ENCODE measurements around the gene CPZ.
"Not testable (repeated sequence)": the region's sequence is repeated elsewhere in the genome, so short reads cannot be mapped to it uniquely, and the experiment has no call there.

CPZ gene

DNA sequence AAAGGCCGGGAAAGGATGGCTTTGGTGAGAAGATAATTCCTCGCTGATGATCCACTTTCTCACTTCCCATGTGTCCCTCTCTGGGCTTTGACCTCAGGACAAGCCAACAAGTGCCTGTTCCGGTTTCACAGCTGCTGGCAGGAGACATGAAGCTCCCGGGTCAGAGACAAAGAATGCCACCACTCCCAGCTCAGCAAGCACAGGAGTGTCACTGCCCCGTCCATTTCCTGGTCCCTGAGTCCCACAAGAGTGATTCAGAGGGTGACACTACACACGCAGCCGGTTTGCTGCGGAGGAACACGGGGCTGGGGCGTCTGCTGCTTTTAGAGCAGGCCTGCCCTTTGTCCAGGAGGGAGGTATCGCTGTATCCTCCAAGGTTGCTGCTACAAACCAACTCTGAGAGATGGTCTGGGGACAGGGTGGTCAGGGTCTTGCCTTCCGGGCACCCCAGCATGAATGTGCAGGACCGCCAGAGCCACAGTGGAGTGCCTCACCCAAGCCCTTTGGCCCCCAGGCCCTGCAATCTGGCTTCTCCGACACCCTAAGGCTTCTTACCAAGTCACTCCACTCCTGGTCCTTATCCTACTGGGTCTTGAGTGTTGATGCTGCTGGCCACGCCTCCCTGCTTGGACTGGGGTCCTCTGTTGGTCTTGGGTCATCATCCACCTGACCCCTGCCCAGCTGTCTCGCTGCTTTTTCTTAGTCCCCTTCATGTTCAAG, 49.5 kb downstream of the CPZ start:
- DNase-seq, result no peak

DNA sequence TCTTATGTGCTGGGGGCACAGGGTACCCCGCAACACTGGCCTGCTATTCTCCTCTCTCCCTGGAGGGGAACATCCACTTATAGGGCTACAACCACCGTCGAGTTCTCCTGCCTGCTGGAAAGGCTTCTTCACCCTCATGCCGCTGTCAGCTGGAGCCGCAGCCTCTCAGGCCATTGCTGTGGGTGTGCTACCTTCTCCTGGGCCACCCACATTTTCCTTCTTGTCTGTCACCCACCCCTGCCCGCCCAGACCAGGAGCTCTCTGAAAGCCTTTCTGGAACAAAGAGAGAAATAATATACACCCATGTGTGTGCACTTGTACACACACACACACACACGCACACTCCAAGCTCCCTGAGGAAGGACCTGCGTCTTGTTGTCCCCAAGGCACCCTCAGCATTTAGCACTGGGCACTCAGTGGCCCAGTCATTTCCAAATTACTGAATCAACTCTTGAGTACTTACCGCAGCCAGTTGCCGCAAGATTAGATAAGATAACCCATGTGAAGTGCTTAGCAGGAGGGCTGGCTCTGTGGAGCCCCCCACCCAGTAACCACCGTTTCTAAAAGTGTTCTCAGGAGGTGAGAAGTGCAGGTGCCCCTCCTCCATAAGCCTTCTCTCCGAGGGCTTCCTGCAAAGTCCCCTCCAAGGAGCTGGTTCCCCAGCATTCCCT, 50.2 kb downstream of the CPZ start:
- DNase-seq, result no peak

DNA sequence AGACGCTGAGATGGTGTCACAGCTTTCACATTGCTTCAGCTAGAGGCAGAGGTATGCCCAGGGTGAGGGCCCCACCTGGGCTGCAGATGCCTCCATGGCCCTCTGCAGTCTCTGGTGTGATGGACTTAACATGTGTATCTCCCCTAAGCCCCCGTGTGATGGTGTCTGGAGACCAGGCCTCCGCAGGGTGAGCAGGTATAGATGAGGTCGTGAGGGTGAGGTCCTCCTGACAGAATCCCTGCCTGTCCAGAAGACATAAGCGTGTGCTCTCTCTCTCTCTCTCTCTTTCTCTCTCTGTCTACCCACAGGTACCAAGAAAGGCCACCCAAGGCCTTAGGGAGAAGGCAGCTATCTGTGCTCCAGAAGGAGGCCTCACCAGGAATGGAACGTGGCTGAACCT, 50.9 kb downstream of the CPZ start:
- no peak for DNase-seq

DNA sequence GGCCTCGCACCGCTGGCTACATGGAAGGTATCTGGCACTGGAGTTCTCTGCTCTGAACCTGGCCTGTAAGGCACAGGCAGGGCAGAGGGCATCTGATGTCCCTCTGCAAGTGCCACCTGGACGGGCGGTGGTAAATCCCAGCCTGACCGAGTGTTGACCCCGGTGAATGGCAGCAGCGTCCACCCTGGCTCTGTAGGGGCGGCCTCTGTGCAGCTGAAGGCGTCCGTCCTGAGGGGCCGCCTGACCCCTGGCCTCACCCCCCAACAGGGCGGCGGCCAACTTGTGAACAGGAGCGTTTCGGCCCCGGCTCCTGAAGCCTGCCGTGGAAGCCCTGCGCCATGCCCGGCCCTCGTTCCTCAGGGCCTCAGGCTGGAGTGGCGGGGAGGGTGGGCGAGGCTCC, 51.4 kb downstream of the CPZ start:
- DNase-seq, result no peak

DNA sequence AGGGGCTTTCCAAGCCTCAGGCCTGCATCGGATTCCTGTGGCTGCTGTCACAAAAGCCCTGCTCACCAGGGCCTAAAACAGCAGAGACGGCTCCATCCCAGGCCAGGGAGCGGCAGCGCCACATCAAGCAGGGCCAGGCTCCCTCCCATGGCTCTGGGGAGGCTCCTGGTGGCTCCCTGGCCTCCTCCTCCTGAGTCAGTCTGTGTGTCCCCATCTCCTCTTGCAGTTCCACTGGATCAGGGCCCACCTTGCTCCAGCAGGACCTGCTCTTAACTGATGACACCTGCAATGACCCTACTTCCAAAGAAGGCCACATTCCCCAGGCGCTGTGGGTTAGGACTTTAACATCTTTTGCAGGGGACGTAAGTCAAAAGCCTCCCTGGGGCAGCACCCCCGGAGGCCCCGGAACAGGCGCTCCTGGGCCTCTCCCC, 51.9 kb downstream of the CPZ start:
- no peak for DNase-seq

DNA sequence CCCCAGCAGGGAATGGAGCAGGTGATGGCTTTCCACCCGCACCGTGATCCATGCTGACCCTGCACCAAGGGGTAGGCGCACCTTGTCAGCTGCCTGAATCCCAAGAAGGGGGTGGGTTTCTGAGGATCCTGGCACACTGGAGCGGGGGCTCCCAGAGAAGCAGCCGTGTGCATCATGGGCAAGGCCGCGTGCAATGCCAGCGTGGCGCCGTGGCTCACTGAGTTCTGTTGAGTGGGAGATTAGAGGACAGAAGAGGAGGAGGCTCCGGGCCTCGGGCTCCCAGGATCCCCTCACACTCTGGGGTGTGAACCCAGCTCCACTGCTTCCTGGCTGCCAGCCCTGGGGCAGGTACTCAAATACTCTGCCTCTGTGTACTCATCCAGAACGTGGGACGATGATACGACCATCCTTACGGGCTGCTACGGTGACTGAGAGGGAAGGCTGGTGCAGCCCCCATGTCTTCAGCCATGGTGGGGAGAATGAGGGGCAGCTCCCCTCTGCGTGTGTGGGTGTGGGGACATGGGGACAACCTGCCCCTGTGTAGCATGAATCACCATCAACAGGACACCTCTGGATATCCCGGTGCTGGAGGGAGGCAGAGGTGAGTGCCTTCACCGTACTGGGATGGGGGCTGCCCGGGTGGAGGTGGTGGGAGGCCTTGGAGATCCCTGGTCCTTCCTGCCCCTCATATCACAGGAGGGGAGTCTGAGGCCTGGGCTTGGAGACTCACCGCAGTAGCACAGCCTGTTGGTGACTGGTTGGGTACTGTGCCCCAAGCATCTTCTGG, 52.6 kb downstream of the CPZ start:
- no peak for DNase-seq

DNA sequence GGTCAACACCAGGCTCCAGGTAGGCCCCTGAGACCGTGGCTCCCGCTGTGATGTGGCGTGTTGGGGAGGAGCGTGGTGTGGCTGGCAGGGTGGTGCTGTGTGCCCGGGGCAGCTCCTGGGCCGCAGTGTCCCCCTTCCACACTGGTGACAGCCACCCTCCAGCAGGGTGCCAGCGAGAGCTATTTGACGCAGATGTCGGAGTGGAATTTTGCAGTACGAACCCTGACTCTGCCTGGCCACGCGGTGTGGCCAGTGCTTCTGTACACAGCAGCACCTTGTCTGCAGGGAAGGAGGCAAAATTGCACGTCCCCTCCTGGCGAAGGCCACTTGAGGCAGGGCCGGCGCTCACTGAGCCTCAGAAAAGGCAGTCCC, 53.2 kb downstream of the CPZ start:
- DNase-seq, result no peak

DNA sequence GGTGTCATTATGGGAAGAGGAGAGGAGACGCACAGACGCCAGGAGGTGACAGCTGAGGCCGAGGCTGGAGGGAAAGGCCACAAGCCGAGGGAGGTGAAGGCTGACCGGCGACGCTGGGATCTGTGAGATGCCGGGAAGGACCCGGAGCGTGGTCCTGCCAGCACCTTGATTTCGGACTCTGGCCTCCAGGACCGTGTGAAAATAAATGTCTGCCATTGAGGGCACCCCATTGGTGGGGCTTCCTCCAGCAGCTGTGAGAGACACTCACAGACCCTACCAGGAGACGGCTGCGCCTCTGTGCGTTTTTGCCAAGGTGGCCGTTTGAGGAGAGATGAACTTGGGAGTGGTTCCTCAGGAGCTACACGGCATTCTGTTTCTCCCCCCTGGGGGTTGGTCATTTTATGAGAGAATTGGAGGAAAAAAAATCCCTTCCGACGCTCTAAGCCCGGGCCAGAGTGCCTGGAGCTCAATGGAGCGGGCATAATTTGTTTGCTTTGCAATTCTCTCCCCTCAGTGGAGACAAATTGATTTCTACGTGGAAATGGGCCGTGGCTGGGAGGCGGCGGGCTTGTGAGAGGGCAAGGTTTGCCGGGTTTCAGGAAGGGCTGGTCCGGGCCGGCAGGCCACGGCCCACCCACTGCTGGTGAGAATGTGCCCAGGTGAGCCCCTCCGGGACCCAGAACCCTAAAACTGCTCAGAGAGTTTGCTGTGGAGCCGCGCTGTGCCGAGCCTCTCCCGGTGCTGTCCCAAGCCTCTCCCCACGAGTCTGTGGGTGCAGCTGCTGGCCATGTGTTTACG, 53.9 kb downstream of the CPZ start:
- DNase-seq, result no peak

DNA sequence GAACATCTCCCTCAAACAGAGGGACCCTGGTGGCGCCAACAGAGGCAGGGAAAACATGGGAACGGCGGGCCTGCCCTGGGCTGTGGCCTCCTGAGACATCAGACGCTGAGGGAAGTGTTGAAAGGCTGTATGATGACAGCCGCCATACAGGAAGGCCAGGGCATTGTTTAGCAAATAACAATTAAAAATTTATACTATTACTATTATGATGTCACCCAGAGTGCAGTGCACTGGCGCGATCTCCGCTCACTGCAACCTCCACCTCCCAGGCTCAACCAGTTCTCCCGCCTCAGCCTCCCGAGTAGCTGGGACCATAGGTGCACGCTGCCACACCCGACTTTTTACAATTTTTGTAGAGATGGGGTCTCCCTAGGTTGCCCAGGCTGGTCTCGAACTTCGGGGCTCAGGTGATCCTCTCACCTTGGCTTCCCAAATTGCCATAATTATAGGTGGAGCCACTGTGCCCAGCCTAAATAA, 54.6 kb downstream of the CPZ start:
- DNase-seq, result no peak

DNA sequence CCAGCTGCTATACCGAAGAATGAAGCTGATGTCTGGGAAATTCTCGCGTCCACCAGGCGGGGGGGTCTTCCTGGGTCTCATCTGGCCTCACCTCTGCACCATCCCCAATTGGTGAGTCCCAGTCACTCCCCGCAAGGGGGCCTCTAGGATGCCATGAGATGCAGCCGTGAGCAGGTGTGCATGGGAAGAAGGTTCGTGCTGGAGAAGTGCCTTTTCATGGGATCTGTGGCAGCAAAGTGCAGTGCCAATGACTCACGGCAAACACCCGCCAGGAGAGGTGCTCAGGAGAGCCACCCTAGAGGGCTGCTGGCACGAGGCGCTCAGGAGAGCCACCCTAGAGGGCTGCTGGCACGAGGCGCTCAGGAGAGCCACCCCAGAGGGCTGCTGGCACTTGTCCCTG, 55.1 kb downstream of the CPZ start:
- DNase-seq, result no peak

DNA sequence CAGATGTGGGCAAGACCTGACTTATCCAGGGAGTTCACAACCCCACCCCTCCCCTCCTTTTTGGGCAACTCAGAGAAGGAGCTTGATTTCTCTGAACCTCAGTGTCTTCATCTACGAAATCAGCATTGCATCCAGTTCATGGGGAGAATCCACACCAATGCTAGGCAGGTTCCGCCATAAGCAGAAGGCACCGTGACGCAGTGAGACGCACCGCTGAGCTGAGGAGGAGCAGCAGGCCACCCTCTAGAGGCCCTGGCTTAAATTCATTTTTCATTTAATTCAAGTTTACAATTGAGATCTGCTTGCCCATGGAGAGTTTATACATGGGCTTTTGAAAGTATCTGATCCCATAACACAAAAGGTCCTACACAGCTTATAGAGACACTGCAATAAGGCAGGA, 55.7 kb downstream of the CPZ start:
- no peak for DNase-seq

DNA sequence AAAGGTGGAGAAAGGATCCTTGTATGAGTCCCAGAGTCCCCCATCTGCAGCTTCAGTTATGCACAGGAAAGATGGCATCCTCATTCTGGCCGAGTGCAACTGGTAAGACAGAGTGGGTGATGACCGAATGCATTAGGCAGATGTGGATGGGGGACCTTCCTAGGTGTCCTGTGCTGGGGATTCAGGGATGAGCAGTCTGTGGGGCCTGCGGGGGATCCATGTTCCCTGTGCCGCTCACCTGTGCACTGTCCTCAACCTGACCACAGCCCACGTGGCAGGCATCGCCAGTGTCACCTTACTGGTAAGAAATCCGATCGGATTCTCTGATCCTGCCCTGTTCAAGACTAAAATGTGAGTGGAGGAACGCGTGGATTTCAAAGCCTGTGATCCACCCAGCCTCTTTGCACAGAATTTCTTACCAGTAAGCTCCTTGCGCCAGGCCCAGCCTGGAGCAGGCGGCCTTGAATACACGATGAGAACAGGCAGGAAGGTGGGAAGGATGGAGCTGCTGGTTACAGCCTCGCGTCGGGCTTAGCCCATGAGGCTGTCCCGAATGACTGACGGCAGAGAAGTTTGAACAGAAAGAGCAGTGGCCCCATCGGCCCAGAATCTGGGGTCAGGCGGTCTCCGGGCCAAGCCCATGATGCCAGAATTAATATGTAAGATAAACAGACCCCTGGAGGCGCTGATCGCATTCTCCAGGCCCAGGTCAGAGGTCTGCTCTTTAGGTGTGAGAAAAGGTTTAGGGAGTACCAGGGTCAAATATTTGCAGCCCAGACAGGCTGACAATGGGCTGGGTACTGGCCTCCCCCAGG, 56.5 kb downstream of the CPZ start:
- no peak for DNase-seq

DNA sequence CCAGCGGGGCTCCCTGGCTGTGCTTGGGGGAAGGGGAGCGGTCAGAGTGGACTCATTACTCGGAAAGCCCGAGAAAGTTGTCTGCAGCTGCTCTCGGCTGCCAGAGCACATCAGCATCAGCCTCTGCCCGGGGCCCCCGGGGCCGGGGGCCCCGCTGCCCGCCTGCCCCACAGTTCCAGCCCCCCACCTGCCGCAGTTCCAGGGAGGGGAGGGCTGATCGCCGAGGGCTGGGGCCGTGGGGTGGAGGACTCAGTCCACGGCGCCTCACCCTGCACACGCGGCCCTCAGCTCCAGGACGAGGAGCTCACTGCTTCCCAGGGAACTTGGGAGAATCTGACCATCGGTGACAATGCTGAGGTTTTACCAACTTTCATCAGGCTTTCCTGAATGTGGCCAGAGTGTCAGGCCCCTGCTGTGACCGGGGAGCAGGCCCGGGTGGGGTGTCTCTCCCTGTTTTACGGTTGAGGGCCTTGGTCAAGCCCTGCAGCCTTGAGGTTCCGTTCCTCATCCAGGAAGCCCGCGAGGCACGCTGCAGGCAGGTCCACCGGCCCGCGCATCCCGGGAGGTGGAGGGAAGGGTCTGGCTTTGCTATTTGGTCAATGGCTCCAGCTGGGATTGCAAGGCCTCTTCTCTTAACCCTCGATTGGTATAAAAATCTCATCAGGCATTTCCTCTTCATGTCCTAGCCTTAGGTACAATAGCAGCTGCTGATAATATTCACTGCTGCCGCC, 57.2 kb downstream of the CPZ start:
- DNase-seq, result no peak

DNA sequence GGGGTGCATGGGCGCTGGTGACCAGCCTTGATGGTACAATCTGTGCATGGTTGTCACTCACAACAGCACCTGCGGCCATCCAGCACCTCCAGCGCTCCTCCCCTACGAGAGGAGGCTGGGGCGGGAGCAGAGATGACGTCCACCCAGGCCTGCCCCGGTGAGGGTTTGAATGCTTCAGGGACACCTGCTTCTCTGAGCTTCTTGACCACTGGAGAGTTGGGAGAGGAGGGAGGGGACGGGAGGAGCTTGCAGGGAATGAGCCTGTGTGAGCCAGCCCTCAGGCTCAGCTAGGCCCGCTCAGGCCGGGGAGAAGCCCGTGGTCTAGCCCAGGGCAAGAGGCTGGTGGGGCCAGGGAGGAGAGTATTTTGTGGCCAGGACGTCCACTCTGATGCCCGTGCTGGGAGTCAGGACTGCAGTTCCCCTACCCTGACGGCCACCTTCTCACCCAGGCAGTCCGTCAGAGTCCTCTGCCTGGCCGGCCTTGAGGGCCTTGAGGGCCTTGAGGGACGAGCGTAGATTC, 59.2 kb downstream of the CPZ start:
- DNase-seq, result no peak

DNA sequence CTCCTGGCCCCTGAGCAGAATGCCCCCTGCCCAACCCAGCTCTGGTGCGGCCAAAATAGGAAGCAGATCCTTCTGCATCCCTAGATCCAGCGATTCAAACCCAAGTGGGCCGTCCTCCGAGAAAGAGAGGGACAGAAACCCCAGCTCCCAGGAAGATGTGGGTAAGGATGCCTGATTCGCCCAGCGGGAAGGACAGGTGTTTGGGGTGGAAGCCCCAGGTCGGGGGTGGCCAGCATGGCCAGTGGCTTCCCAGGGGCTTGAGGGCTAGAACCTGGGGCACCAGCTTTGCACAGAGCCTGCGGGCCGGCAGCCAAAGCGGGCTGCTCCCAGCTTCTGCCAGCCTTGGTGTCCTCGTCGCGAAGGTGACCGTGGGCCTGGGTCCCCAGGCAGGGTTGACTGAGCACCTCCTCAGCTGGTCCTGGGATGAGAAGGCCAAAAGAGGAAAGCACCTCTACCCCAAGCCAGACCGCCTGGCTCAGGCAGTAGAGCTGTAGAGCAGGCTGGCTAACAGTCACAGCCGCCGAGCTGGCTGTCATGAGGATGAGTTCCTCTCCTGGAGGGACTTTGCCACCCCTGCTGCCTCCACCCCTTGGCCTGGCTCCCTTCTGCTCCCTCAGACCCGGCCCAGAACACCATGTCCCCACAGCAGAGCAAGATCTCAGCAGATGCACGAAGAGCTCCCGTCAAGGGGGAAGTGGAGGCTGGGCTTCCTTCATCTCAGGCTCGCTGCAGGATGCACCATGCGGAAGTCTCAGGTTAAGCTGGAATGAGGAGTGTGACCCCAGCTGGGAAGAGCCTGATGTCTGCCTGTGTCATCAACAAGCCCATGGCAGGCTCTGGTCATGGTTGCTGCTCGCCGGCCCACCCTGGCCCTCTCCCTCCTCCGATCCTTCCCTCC, 59.9 kb downstream of the CPZ start:
- no peak for DNase-seq

DNA sequence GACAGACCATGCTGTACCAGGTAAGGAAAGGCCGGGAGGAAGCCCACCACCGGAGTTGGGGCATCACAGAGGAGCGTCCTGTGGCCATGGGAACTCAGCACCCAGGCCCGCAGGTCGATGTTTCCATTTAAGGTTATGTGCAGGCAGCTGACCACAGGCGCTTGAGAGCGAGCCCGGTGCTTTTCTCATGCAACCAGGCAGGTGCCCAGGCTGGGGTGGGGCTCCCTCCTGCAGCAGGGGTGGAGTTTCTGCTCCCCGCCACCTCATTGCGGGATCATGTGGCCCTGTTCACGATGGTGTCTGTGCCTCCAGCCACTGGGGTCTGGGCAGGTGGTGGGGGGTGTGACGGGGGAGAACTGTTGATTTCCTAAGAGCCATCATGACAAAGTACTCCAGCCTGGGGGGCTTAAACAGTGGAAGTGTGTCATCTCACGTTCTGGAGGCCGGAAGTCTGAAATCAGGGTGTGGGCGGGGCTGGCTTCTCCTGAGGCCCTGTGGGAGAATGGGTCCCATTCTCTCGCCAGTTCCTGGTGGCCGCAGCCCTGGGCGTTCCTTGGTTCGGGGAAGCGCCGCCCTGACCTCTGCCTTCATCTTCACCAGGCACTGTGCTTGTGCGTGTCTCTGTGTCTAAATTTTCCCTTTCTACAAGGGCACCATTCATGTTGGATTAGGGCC, 60.9 kb downstream of the CPZ start:
- DNase-seq, result no peak

DNA sequence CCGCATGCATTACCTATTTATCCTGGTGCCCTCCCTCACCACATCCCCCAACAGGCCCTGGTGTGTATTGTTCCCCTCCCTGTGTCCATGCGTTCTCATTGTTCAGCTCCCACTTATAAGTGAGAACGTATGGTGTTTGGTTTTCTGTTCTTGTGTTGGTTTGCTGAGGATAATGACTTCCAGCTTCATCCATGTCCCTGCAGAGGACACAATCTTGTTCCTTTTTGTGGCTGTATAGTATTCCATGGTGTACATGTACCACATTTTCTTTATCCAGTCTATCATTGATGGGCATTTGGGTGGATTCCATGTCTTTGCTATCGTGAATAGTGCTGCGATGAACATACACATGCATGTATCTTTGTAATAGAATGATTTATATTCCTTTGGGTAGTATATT, 61.6 kb downstream of the CPZ start:
- DNase-seq, result not testable (repeated sequence)

DNA sequence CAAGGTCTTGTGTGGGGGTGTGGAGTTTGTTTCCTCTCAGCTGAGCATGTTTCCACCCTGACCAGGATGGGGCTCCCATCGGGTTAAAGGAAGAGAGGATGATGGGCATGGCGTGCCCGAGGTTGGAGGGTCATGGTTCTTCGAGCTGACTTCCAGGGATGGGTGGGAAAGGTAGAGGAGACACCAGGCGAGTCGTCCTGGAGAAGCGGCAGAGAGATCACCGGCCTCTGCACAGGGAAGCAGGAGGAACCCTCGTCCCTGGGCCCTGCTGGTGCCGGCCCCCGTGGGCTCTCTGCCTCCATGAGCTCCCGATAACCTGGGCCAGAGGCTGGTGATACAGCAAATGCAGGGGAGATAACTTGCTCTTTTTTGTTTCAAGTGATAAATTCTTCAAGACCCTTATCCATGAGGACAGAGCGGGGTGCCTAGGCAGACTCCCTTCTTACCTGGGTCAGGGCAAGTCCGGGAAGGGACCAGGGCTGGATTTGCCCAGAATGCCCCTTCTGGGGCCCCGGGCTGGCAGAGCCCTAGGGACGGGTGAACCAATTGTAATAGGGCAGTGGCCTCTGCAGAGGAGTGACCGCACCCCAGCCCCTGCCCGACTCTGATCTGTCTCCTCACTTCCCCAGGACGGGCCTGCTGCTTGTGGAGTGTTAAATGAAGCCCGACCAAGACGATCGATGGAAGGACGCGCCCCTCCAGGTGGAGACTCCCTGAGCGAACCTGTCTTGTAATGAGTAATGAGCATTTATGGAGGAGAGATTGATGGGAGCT, 63.0 kb downstream of the CPZ start:
- DNase-seq, result no peak

DNA sequence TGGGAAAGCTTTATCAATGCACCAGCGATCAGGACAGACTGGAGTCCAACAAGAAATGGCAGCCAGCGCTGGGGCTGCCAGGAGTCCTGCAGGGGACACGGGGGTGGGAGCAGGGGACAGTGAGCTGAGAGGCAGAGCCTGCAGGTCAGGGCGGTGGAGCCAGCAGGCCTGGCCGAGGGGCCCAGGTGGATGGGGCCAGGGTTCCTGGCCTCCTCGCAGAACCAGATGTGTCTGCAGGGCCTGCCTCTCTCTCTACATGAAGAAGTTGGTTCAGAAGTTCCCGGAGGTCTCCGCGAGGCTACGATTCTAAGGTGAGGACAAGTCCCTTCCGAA, 63.6 kb downstream of the CPZ start:
- no peak for DNase-seq

Data from NCI-H187 treated with DMSO at 0.1 percent for 48 hours (cell line).